GM18867 (cell line): ENCODE data around the gene CENPL.
A peak's percentile ranks its signal among the peaks of the same experiment; 100 is the strongest.
"Not testable (repeated sequence)": the region's sequence is repeated elsewhere in the genome, so short reads cannot be mapped to it uniquely, and the experiment has no call there.

ENCODE experiments used
- ATAC-seq: cut with Tn5 transposase; IDR thresholded peaks from one replicate; pipeline ENCODE4 v1.9.1; 2021; ENCODE audit warnings: mild to moderate bottlenecking, moderate library complexity; ENCODE audit not compliant: unreplicated experiment

The CENPL gene

GRCh38 chr1:173824315-173825081 is at the start of gene CENPL, which contains the start of gene DARS2:
Gene CENPL, minus strand, starts transcription at chr1:173824883. Its CDS starts 13,584 bp downstream, at chr1:173811299.
Gene DARS2, plus strand, starts transcription at chr1:173824673. Its CDS starts 557 bp downstream, at chr1:173825230.
- peak; percentile 81 for ATAC-seq

GRCh38 chr1:173871500-173871899 is 46.8 kb upstream of the CENPL start:
- ATAC-seq, result no peak

GRCh38 chr1:173871091-173871490 is 46.4 kb upstream of the CENPL start:
- no peak for ATAC-seq

- peak; percentile 23 for ATAC-seq
Observed at GRCh38 chr1:173870252-173871075, 45.8 kb upstream of the CENPL start.

- no peak for ATAC-seq
Observed at GRCh38 chr1:173869021-173869359, 44.3 kb upstream of the CENPL start.

- peak; percentile 60 for ATAC-seq
Observed at GRCh38 chr1:173868266-173869020, 43.8 kb upstream of the CENPL start, which contains the start of gene ZBTB37. Gene ZBTB37, plus strand, starts transcription at chr1:173868380. Its CDS starts 1,846 bp downstream, at chr1:173870226.

GRCh38 chr1:173867753-173868265 is 43.1 kb upstream of the CENPL start, which contains the start of gene GAS5:
Gene GAS5, minus strand, starts transcription at chr1:173867989.
- peak; percentile 66 for ATAC-seq

GRCh38 chr1:173867141-173867752 is 42.6 kb upstream of the CENPL start:
- no peak for ATAC-seq

- ATAC-seq, result no peak
Observed at GRCh38 chr1:173866413-173867115, 41.9 kb upstream of the CENPL start.

GRCh38 chr1:173865468-173866164 is 40.9 kb upstream of the CENPL start:
- ATAC-seq, result no peak

- ATAC-seq, result no peak
Observed at GRCh38 chr1:173864179-173864867, 39.6 kb upstream of the CENPL start.

- ATAC-seq, result no peak
Observed at GRCh38 chr1:173863224-173864161, 38.8 kb upstream of the CENPL start.

GRCh38 chr1:173862769-173863223 is 38.1 kb upstream of the CENPL start:
- ATAC-seq, result no peak

- not testable (repeated sequence) for ATAC-seq
Observed at GRCh38 chr1:173862146-173862768, 37.6 kb upstream of the CENPL start.

GRCh38 chr1:173861731-173862145 is 37.1 kb upstream of the CENPL start:
- ATAC-seq, result no peak

GRCh38 chr1:173860065-173860464 is 35.4 kb upstream of the CENPL start:
- ATAC-seq, result no peak

GRCh38 chr1:173859547-173859946 is 34.9 kb upstream of the CENPL start:
- ATAC-seq, result not testable (repeated sequence)
